Activated CD4-positive, alpha-beta T cell treated with anti-CD3 and anti-CD28 coated beads, Interleukin-2, amount 50 U/mL, for 24 hours (primary cell): ENCODE measurements around the gene ZCWPW1.
"Not testable (repeated sequence)": the region's sequence is repeated elsewhere in the genome, so short reads cannot be mapped to it uniquely, and the experiment has no call there.

ENCODE experiments used
- DNase-seq, 2 donors: peaks; one replicate each; pipeline ENCODE4 v3.0.0-alpha.2; 2020; ENCODE audit warnings: low read depth in 1 of 2, low spot score in 1 of 2

Gene ZCWPW1

DNA sequence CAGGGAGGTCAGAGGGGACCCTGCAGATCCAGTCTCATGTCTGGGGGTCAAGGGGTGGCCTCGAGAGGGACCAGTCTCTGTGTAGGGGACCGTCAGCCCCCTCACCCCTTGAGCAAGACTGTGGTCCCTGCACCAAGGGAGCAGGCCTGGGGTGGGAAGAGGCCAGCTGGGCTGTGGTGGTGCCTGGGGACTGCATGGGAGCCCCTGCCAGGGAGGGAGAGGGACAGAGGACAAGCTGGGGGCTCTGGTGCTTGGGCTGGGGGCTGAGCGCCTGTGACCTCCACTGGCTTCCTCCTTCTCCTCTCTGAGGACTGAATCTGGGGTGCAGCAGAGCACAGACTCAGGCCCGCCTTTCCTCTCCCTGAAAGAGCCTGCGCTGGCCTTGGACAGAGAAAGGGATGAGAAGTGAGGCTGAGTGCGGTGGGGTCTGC is 71.4 kb downstream of the ZCWPW1 start:
- DNase-seq = no peak

DNA sequence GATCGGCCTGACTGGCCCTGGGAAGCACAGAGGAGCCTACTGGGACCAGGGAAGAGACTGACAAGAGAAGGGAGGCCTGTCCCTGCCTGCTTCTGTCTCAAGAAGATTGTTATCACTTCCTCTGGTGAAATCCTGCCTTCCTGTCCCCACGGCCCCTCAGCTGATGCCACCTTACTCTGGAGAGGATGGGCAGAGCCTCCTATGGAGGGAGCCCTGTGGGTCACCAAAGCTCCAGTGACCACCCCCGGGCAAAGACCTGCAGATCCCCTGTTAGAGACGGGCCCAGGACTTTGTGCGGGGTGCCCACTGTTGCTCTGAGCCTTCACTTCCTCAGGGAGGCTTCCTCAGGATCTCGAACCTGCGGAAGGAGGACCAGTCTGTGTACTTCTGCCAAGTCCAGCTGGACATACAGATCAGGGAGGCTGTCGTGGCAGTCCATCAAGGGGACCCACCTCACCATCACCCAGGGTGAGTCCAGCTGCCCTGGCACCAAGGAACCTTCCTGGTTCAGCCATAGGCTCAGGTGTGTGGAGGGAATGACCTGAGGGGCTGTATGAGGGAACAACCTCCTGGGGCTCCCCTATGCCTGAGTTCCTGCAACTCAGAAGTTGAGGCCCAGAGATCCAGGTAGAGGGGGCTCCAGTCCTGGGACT is 72.0 kb downstream of the ZCWPW1 start:
- DNase-seq = no peak

DNA sequence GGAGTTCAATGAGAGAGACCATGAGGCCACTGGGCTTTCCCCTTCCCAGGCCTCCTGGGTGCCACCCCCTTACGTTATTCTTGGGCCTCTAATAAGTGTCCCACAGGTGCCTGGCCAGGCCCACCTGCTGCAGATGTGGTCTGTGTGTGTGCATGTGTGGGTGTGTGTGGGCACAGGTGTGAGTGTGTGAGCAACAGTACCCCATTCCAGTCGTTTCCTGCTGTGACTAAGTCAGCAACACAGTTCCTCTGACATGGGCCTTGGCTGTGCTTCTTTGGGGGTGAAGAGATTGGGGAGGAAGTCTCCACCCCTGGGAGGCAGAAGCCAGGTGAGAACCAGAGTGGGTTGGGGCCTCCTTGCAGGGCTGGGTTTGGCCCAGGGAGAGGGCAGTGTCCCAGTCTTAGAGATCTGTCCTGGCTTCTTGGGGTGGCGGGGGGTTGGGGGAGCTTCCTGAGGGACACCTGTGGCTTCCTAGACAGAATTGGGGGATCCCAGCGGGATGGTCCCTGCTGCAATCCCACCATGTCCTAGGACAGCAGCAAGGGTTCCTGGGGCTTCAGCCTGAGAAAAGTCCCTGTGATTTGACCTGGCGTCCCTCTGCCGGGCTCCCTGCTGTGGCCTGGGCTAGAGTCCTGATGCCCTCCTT is 74.7 kb downstream of the ZCWPW1 start:
- DNase-seq = no peak

DNA sequence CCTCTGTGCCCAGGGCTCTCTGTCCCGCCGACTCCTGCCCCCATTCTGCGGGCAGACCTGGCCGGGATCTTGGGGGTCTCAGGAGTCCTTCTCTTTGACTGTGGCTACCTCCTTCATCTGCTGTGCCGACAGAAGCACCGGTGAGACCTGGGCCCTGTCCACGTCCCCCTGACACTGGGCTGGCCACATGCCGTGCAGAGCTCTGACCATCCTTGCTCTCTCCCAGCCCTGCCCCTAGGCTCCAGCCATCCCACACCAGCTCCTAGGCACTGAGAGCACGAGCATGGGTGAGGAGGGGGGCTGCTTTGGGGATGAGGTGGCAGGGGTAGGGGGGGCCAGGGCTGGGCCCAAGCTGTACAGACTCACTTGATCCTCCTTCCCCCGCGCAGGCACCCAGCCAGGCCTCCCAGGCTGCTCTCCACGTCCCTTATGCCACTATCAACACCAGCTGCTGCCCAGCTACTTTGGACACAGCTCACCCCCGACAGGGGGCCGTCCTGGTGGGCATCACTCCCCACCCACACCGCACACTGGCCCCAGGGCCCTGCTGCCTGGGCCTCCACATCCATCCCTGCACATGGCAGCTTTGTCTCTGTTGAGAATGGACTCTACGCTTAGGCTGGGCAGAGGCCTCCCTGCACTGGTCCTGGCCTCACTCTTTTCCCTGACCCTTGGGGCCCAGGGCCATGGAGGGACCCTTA is 75.4 kb downstream of the ZCWPW1 start:
- no peak for DNase-seq

DNA sequence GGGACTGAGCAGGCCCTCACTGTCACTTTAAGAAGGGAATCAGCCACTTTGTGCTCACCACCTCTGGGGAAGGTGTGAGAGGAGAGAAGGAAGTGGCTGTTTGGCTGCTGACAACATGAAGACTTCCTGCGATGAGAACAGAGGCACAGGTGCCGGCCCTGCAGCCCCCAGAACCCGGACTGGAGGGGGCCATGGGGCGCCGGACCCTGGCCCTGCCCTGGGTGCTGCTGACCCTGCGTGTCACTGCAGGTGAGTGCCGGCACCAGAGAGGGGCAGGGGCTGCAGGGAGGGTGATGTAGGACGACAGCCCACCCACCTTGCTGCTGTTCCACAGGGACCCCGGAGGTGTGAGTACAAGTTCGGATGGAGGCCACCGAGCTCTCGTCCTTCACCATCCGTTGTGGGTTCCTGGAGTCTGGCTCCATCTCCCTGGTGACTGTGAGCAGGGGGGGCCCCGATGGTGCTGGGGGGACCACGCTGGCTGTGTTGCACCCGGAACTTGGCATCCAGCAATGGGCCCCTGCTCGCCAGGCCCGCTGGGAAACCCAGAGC is 76.2 kb downstream of the ZCWPW1 start:
- not testable (repeated sequence) for DNase-seq

DNA sequence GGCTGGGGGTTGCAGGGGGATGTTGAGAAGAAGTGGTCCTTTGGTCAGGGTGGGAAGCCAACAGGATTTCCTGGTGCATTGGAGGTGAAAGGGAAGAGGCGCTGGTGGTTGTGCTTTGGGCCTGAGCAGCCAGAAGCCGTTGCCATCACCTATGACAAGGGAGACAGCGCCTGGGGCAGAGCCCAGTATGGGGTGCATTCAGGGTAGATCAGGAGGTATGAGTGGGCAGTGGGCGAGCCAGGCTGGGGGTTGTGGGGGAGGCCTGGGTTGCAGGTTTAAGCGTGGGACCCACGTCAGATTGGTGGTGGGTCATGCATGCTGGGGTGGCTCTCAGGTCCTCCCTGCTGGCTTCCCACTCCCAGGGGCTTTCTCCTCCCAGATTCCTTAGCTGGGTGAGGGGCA is 76.8 kb downstream of the ZCWPW1 start:
- no peak for DNase-seq
